Measurements from ENCODE around the gene KANSL1L. TPM values are rescaled to one million over a fixed set of nuclear protein-coding genes. Genes with fewer than 3 reads are reported as not detected.

The KANSL1L gene
- total RNA-seq = 34.4 TPM
- long read RNA-seq, partial matches to known transcripts = 5 of 40 reads
- long read RNA-seq, other reads (novel, unspliced or antisense) = 35 of 40 reads

- Histone ChIP-seq H3K4me3 (peak within 1 kb of the TSS; percentile 82), H3K27me3 (ENCODE audit: low read depth) (no peaks in the 10 kb centered on the region), H3K36me3 (no peaks in the 10 kb centered on the region), H3K4me1 (peaks cover 37% of the 10 kb centered on the region), H3K27ac (peak within 1 kb of the TSS; percentile 98), H3K9me3 (no peaks in the 10 kb centered on the region)
- ATAC-seq = peak; percentile 93 to 98
- peak; percentile 99 for DNase-seq
- intact Hi-C loops (cut with DNase I) = no loop called here
- no peak for TF ChIP-seq CTCF (IDR thresholded peaks at IDR 0.05)
These were observed at the start of gene KANSL1L for GRCh38 chr2:210171309-210172218. KANSL1L (minus strand) TSS chr2:210171409; CDS start chr2:210154582, 16,827 bp downstream.

- intact Hi-C loops (cut with DNase I) = no loop called here
- TF ChIP-seq CTCF (IDR thresholded peaks at IDR 0.05) = no peak
- peaks cover 4% of the 10 kb centered on the region for H3K36me3 ChIP-seq
- H3K27me3 ChIP-seq (ENCODE audit: low read depth) = no peaks in the 10 kb centered on the region
- DNase-seq (no peak), ATAC-seq (peak in 1 of 2 donors; percentile 63)
- no peak overlapping the region for H3K4me3 ChIP-seq
- no peaks in the 10 kb centered on the region for H3K4me1 ChIP-seq
- H3K27ac ChIP-seq = no peak overlapping the region
- no peaks in the 10 kb centered on the region for H3K9me3 ChIP-seq
These were observed 43.9 kb upstream of the KANSL1L start for GRCh38 chr2:210215120-210215519.

- DNase-seq (no peak), ATAC-seq (no peak)
- no peaks in the 10 kb centered on the region for H3K4me1 ChIP-seq
These were observed 39.0 kb upstream of the KANSL1L start for GRCh38 chr2:210210185-210210584.

GRCh38 chr2:210207929-210208328 is 36.7 kb upstream of the KANSL1L start:
- ATAC-seq = no peak
- no peak for TF ChIP-seq CTCF (IDR thresholded peaks at IDR 0.05)
- intact Hi-C loops (cut with DNase I) = no loop called here
- Histone ChIP-seq H3K36me3 (peaks cover 4% of the 10 kb centered on the region), H3K27me3 (ENCODE audit: low read depth) (no peaks in the 10 kb centered on the region), H3K4me1 (no peaks in the 10 kb centered on the region), H3K9me3 (no peaks in the 10 kb centered on the region), H3K4me3 (no peak overlapping the region), H3K27ac (no peak overlapping the region)
- DNase-seq = no peak

More at GRCh38 chr2:210210185-210210584, 39.0 kb upstream of the KANSL1L start:
- Histone ChIP-seq H3K27ac (no peak overlapping the region), H3K4me3 (no peak overlapping the region), H3K36me3 (peaks cover 4% of the 10 kb centered on the region), H3K27me3 (ENCODE audit: low read depth) (no peaks in the 10 kb centered on the region), H3K9me3 (no peaks in the 10 kb centered on the region)
- intact Hi-C loops (cut with DNase I) = no loop called here
- no peak for TF ChIP-seq CTCF (IDR thresholded peaks at IDR 0.05)

GRCh38 chr2:210203558-210203957 is 32.3 kb upstream of the KANSL1L start:
- ATAC-seq = no peak
- intact Hi-C loops (cut with DNase I) = no loop called here
- Histone ChIP-seq H3K4me3 (no peak overlapping the region), H3K4me1 (peaks cover 3% of the 10 kb centered on the region), H3K27me3 (ENCODE audit: low read depth) (no peaks in the 10 kb centered on the region), H3K9me3 (no peaks in the 10 kb centered on the region), H3K36me3 (no peaks in the 10 kb centered on the region), H3K27ac (no peak overlapping the region)
- no peak for DNase-seq
- no peak for TF ChIP-seq CTCF (IDR thresholded peaks at IDR 0.05)

Data from lower lobe of right lung (tissue), 2 donors.